ENCODE results near the gene KIAA0513. TPM values are rescaled to one million over a fixed set of nuclear protein-coding genes. Genes with fewer than 3 reads are reported as not detected.
"Not testable (repeated sequence)": the region's sequence is repeated elsewhere in the genome, so short reads cannot be mapped to it uniquely, and the experiment has no call there.

The KIAA0513 gene
- total RNA-seq, 1 experiment from 2014 or later = 2.9 TPM

- no peaks in the 10 kb centered on the region for H3K36me3 ChIP-seq (ENCODE audit: insufficient read depth, low read length, poor library complexity, severe bottlenecking)
- TF ChIP-seq EZH2 (IDR thresholded peaks at IDR 0.05; ENCODE audit: borderline replicate concordance, low read depth, low read length, poor library complexity, severe bottlenecking) = no peak
- no peak for TF ChIP-seq CTCF (conservative IDR thresholded peaks at IDR 0.05; ENCODE audit: low read depth, low read length)
- no peaks in the 10 kb centered on the region for H3K9me3 ChIP-seq (ENCODE audit: low read depth, low read length, poor library complexity, severe bottlenecking)
- BruUV-seq (replicated peaks) = no TSS peak
- POLR2A ChIA-PET (ENCODE audit: low non-redundant PET) = no interaction called here
- no peak overlapping the region for H3K4me3 ChIP-seq (ENCODE audit: low read depth, low read length, poor library complexity, severe bottlenecking)
- CTCF ChIA-PET = no interaction called here
- DNase-seq (ENCODE audit: low spot score) = no peak
- peaks cover 4% of the 10 kb centered on the region for H3K4me1 ChIP-seq (ENCODE audit: insufficient read depth, low read length, poor library complexity, severe bottlenecking)
- no peaks in the 10 kb centered on the region for H3K27me3 ChIP-seq (replicated peaks; ENCODE audit: insufficient read depth, low read depth, low read length, poor library complexity)
- no peak overlapping the region for H3K27ac ChIP-seq (ENCODE audit: low read depth, low read length, poor library complexity, severe bottlenecking)
- intact Hi-C loops (cut with micrococcal nuclease; ENCODE audit: unreplicated experiment) = loop anchor here (5.0 to 10.0 kb wide), 5 partner anchors 127 to 597 kb away; partner anchors contain the start of gene GSE1
Measured at GRCh38 chr16:85117418-85117817, 89.8 kb downstream of the KIAA0513 start.

DNA sequence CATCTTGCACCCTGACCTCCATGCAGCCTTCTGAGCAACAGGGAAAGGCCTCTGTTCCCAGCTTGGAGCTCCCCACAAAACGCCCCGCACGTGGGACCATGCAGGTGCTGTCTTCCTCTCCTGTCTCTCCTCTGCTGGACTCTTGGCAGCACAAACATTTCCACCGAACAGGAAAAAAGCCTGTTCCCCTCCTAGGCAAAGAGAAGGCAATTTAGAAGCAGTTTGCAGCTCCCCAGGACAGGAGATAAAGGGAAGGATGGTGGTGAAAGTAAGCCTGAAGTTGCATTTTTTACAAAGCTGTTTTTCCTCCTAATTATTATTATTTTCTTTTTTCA is 92.4 kb downstream of the KIAA0513 start:
- intact Hi-C loops (cut with micrococcal nuclease; ENCODE audit: unreplicated experiment) = no loop called here
- TF ChIP-seq EZH2 (IDR thresholded peaks at IDR 0.05; ENCODE audit: borderline replicate concordance, low read depth, low read length, poor library complexity, severe bottlenecking) (no peak), CTCF (conservative IDR thresholded peaks at IDR 0.05; ENCODE audit: low read depth, low read length) (no peak)
- no peaks in the 10 kb centered on the region for H3K27me3 ChIP-seq (replicated peaks; ENCODE audit: insufficient read depth, low read depth, low read length, poor library complexity)
- POLR2A ChIA-PET (ENCODE audit: low non-redundant PET) = no interaction called here
- H3K36me3 ChIP-seq (ENCODE audit: insufficient read depth, low read length, poor library complexity, severe bottlenecking) = no peaks in the 10 kb centered on the region
- CTCF ChIA-PET = no interaction called here
- H3K4me3 ChIP-seq (ENCODE audit: low read depth, low read length, poor library complexity, severe bottlenecking) = no peak overlapping the region
- H3K4me1 ChIP-seq (ENCODE audit: insufficient read depth, low read length, poor library complexity, severe bottlenecking) = peaks cover 3% of the 10 kb centered on the region
- no peak for DNase-seq (ENCODE audit: low spot score)
- H3K27ac ChIP-seq (ENCODE audit: low read depth, low read length, poor library complexity, severe bottlenecking) = no peak overlapping the region
- no peaks in the 10 kb centered on the region for H3K9me3 ChIP-seq (ENCODE audit: low read depth, low read length, poor library complexity, severe bottlenecking)
- BruUV-seq (replicated peaks) = no TSS peak

DNA sequence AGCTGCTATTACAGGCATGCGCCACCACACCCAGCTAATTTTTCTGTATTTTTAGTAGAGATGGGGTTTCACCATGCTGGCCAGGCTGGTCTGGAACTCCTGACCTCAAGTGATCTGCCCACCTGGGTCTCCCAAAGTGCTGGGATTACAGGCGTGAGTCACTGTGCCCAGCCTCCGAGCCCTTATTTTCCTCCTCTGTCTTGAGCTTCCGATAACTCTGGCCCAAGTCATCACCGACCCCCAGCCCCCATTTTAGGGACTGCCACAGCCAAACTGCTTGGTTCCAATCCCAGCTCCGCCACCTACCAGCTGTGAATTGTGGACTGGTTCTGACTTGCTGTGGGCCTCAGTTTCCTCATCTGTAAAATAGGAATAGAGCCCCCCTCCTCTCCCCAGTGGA is 95.8 kb downstream of the KIAA0513 start:
- BruUV-seq (replicated peaks); H3K27me3 ChIP-seq (replicated peaks; ENCODE audit: insufficient read depth, low read depth, low read length, poor library complexity); H3K36me3 ChIP-seq (ENCODE audit: insufficient read depth, low read length, poor library complexity, severe bottlenecking); H3K27ac ChIP-seq (ENCODE audit: low read depth, low read length, poor library complexity, severe bottlenecking); intact Hi-C loops (cut with micrococcal nuclease; ENCODE audit: unreplicated experiment); POLR2A ChIA-PET (ENCODE audit: low non-redundant PET); DNase-seq (ENCODE audit: low spot score); H3K9me3 ChIP-seq (ENCODE audit: low read depth, low read length, poor library complexity, severe bottlenecking); H3K4me3 ChIP-seq (ENCODE audit: low read depth, low read length, poor library complexity, severe bottlenecking): not testable (repeated sequence)
- CTCF ChIA-PET = interaction anchor here (0.6 kb wide), 1 partner anchor 153 kb away, joined by 3 read pairs; no protein-coding TSS in a partner anchor
- H3K4me1 ChIP-seq (ENCODE audit: insufficient read depth, low read length, poor library complexity, severe bottlenecking) = peaks cover 22% of the 10 kb centered on the region

DNA sequence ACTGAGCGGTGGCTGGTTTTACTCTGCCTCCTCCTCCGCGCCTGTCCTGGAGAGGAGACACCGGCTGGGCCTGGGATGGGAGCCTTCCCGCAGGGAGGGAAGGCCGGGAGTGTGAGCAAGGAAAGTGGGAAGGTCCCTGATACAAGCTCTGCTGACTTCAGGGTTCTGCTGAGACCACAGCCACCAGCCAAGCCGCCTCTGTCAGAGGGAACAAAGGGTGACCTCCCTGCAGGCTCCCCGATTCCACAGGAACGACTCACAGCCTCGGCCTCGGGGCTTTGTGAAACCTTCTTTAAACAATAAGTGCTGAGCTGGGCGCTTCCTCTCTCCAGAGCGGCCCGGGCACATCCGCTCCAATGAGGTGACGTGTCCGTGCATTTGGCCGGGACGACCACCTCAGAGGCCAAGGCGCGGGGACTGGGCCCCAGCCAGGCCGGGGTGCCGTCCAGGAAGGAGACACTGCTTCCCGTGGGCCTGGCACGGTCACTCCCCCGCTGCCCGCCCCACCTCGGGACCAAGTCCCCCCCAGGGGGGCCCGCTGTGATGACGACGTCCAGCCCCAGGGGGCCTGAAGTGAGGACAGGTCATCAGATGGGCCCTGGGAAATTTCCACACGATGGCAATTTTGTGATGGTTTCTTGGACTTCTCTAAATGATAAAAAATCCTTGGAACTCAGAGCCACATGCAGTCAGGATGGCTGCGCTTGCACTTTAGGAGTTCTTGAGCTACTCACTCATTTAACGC is 96.5 kb downstream of the KIAA0513 start:
- ChIA-PET CTCF (no interaction called here), POLR2A (ENCODE audit: low non-redundant PET) (no interaction called here)
- Histone ChIP-seq H3K27ac (ENCODE audit: low read depth, low read length, poor library complexity, severe bottlenecking) (no peak overlapping the region), H3K4me3 (ENCODE audit: low read depth, low read length, poor library complexity, severe bottlenecking) (no peak overlapping the region), H3K9me3 (ENCODE audit: low read depth, low read length, poor library complexity, severe bottlenecking) (no peaks in the 10 kb centered on the region), H3K27me3 (replicated peaks; ENCODE audit: insufficient read depth, low read depth, low read length, poor library complexity) (no peaks in the 10 kb centered on the region), H3K36me3 (ENCODE audit: insufficient read depth, low read length, poor library complexity, severe bottlenecking) (no peaks in the 10 kb centered on the region), H3K4me1 (ENCODE audit: insufficient read depth, low read length, poor library complexity, severe bottlenecking) (peaks cover 22% of the 10 kb centered on the region)
- TF ChIP-seq EZH2 (IDR thresholded peaks at IDR 0.05; ENCODE audit: borderline replicate concordance, low read depth, low read length, poor library complexity, severe bottlenecking) = no peak
- TF ChIP-seq CTCF (conservative IDR thresholded peaks at IDR 0.05; ENCODE audit: low read depth, low read length) = no peak
- BruUV-seq (replicated peaks) = no TSS peak
- intact Hi-C loops (cut with micrococcal nuclease; ENCODE audit: unreplicated experiment) = no loop called here
- no peak for DNase-seq (ENCODE audit: low spot score)
